HG03460 (cell line): ENCODE data around the gene SF3B5.
A peak's percentile ranks its signal among the peaks of the same experiment; 100 is the strongest.
"Not testable (repeated sequence)": the region's sequence is repeated elsewhere in the genome, so short reads cannot be mapped to it uniquely, and the experiment has no call there.

Experiments
- ATAC-seq: cut with Tn5 transposase; IDR thresholded peaks from one replicate; pipeline ENCODE4 v1.9.1; 2021; ENCODE audit not compliant: unreplicated experiment

Gene SF3B5

GRCh38 chr6:144106206-144106605 lies 10.8 kb upstream of the SF3B5 start:
- no peak for ATAC-seq

- ATAC-seq: peak; percentile 64
These were observed 9.6 kb upstream of the SF3B5 start for GRCh38 chr6:144104898-144105487.

GRCh38 chr6:144104488-144104887 lies 9.1 kb upstream of the SF3B5 start:
- no peak for ATAC-seq

GRCh38 chr6:144103026-144103563 lies 7.7 kb upstream of the SF3B5 start:
- no peak for ATAC-seq

GRCh38 chr6:144098993-144099392 lies 3.6 kb upstream of the SF3B5 start:
- ATAC-seq: no peak

GRCh38 chr6:144094731-144095133 lies 641 bp downstream of the SF3B5 start:
- no peak for ATAC-seq

GRCh38 chr6:144093658-144094057 lies 1.7 kb downstream of the SF3B5 start:
- ATAC-seq: no peak

GRCh38 chr6:144093236-144093635 lies 2.1 kb downstream of the SF3B5 start:
- ATAC-seq: no peak

GRCh38 chr6:144090384-144090783 lies 5.0 kb downstream of the SF3B5 start:
- ATAC-seq: no peak

- ATAC-seq: peak; percentile 63
These were observed 7.5 kb downstream of the SF3B5 start for GRCh38 chr6:144087789-144088426.

- ATAC-seq: no peak
These were observed 8.4 kb downstream of the SF3B5 start for GRCh38 chr6:144086959-144087358.

GRCh38 chr6:144083172-144083571 lies 12.2 kb downstream of the SF3B5 start:
- ATAC-seq: no peak

GRCh38 chr6:144082412-144082811 lies 13.0 kb downstream of the SF3B5 start:
- ATAC-seq: not testable (repeated sequence)

GRCh38 chr6:144077871-144078270 lies 17.5 kb downstream of the SF3B5 start:
- no peak for ATAC-seq

- no peak for ATAC-seq
These were observed 19.5 kb downstream of the SF3B5 start for GRCh38 chr6:144075875-144076274.

GRCh38 chr6:144075187-144075586 lies 20.2 kb downstream of the SF3B5 start:
- no peak for ATAC-seq

GRCh38 chr6:144073024-144073423 lies 22.3 kb downstream of the SF3B5 start:
- ATAC-seq: no peak

- no peak for ATAC-seq
These were observed 25.9 kb downstream of the SF3B5 start for GRCh38 chr6:144069506-144069905.

GRCh38 chr6:144068794-144069193 lies 26.6 kb downstream of the SF3B5 start:
- no peak for ATAC-seq

- peak; percentile 35 for ATAC-seq
These were observed 28.5 kb downstream of the SF3B5 start for GRCh38 chr6:144066741-144067484.

- no peak for ATAC-seq
These were observed 29.1 kb downstream of the SF3B5 start for GRCh38 chr6:144066255-144066654.

GRCh38 chr6:144065213-144065660 lies 30.1 kb downstream of the SF3B5 start:
- ATAC-seq: no peak
